GF-D8 (cell line): ENCODE data around the gene SEMA3F.

Experiments used
- DNase-seq: peaks from one replicate; lab custom pipeline; 2025; lab: John Stamatoyannopoulos, UW

Gene SEMA3F

DNA sequence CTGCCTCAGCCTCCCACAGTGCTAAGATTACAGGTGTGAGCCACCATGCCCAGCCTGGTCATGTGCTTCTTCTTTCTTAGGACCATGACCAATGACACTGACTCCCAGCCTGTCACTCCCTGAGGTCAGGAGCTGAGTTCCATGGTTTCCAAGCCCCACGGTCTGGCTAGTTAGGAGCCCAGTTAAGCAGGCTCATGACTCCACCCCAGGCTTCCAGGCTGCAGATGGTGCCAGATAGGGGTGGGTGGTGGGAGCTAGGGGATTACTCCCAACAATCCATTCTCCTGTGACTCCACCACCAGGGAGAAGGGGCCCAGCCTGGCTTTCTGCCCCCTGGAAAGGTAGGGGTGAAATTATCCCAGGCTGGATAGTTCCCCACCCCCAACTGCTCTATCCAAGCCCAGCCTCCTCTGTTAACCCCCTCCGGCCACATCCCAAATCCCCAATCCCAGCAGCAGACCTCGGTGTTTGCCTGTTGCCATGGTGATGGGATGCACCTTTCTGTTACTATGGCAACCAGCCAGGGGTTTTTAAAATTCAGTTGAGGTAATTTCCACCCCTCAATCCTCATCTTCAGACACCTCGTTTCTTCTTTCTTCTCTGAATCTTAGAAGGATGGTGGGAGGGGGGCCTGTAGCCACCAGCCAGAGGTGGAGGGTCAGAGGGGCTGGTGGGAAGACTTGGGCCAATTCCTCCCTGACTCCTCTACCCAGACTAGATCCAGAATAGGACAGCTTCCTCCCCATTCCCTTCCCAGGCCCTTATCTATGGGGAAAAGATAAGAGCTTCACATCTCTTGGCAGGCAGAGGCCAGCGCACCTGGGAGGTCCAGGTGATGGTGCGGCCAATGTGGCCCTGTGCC lies 22.5 kb upstream of the SEMA3F start:
- no peak for DNase-seq

DNA sequence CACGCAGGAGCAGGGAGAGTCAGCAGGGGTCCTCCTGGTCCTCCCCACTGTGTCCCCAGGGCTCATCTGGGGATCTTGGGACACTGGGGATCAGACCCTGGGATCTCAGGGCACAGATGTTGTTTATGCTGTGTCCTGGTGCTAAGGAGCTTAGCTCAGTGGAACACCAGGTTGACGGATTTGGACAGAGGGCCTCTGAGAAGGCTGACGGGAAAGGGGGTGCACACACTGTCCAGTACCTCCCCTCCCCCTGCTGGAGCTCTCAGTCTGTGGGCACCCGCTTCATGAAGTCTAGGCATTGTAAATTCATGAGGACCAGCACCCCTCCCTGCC lies 21.9 kb upstream of the SEMA3F start:
- DNase-seq: no peak

DNA sequence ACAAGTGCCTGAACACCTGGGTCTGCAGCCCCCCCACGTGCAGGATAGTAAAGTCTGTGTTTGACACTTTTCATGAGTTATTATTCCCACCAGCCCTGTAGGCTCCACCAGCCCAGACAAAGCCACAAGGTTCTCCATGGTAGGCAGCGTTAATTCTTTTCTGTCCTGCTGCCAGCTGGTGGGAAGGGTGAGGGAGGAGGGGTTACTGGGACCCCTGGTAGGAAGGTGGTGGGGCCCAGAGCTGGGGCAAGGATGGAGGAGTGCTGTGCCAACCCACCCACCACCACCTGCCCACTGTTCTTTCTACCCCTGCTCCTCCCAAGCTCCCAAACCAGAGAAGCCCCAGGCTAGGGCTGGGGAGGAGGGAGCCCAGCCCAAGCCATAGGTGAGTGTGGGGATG lies 20.8 kb upstream of the SEMA3F start:
- DNase-seq: no peak

DNA sequence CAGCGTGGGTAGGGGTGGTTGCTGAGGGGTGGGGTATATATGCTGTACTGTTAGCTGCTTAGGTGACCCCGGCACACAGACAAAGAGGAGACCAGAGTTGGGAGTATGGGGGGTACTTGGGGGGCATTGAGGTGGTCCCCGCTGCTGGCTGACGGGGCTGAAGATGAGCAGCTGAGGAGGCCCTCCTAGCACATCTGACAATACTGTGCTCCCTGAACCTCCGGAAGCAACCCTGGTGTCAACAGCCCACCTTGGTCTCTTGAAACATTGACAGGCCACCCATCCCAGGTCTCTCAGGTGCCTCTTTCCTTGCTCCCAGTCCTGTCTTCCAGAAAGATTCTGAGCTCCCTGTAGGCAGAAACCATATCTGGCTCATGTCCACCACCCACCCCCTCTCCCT lies 19.2 kb upstream of the SEMA3F start:
- no peak for DNase-seq

DNA sequence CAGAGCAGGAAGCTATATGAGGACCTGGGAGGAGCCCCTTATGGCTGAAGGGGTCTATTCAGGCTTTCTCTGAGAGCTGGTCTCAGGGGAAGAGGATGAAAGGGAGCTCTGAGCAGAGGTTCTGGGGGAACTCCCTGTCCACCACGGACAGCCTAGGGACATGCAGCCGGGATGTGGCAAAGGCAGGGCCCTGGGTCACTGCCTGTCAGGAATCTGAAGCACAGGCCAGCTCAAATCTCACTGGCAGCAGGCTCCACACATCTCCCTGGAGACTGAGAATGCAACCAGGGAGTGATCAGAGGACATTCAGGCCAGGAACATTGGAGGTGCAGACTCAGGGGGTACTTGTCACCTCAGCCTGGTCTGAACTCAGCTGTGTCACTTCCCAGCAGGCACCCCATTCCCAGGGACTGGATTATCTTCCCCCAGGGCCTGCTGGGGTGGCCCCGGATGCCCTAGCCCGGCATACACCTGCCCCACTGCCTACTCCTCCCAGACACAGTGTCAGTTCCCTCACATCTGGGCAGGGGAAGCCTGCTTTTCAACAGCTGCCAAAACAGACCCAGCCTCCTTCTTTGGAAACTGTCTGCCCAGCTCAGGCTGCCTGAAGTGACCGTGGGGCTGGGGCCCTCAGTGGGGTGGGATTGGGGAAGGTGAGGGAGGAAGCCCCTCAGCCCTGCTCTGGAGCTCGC lies 18.3 kb upstream of the SEMA3F start:
- DNase-seq: no peak

DNA sequence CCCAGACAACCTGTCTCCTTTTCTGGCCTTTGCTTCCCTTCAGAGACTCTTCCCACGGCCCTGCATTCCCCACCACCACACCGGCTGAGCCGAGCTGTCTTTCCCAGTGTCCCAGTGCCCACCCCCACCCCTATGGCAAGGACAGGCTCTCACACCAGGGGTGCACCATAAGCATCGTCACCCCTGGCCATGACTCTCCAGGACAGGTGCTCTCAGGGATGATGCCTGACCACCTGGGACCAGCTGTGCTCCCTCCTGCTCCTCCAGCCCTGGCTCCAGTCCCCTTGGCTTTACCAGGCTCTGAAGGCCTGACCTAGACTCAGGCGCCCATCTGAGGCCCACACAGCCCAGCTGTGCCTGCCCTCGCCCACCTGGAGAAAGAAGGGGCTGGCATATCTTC lies 17.6 kb upstream of the SEMA3F start:
- DNase-seq: no peak

DNA sequence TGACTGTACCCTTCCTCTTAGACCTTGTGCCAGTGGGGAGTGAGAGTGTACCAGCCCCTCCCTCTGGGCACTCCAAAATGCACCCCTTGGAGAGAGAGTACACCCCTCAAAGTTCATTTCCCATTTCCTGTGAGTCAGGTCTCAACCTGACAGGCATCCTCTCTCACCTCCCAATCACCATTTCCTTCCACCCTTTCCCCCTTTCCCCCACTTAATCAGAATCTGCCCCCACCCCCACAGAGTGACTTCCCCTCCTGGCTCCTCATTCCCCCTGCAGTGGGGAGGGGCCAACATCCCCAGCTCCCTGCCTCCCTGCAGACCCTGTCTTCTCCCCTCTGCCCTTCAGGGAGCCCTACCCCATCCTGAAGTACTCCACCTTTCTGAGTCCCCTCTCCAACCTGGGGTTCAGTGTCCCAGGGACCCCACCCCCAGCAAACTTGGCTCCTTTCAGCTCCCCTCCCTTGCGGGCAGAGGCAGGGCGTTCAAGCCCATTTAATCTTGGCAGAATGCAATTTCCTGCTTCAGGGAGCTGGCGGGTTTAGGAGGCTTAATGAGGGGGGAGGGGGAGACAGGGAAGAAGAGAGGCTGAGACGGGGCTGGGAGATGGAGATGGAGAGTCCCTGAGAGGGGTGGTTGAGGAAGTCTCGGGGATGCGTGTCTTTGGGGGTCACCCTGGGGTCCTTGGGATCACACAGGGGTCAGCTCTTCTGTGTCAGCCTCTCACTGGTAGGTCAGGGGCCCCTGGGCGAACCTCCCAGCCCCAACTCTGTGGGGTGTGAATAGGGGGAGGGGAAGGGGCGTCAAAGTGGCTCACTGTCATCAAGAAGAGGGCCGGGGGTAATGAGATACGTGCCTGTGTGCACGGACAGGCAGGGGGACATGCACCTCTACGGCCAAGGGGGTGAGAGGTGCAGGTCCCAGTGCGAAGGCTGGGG lies 16.6 kb upstream of the SEMA3F start:
- DNase-seq: no peak

DNA sequence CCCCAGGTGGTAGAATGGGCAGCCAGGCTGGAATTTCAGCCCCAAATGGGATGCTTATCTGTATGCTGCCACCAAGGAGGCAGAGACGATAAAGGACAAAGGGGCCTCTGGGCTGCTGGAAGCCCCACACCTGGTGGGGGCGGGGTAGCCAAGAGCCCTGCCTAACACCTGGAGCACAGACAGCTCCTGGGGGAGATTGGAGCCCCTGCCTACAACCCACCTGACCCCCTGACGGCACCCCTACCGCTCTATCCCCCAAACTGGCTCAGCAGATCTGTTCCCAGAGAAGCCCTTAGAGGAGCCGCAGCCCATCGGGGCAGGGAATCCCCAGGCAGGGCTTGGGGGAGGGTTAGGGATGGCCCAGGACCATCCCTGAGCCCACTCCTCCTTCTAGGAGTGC lies 15.8 kb upstream of the SEMA3F start:
- DNase-seq: no peak

DNA sequence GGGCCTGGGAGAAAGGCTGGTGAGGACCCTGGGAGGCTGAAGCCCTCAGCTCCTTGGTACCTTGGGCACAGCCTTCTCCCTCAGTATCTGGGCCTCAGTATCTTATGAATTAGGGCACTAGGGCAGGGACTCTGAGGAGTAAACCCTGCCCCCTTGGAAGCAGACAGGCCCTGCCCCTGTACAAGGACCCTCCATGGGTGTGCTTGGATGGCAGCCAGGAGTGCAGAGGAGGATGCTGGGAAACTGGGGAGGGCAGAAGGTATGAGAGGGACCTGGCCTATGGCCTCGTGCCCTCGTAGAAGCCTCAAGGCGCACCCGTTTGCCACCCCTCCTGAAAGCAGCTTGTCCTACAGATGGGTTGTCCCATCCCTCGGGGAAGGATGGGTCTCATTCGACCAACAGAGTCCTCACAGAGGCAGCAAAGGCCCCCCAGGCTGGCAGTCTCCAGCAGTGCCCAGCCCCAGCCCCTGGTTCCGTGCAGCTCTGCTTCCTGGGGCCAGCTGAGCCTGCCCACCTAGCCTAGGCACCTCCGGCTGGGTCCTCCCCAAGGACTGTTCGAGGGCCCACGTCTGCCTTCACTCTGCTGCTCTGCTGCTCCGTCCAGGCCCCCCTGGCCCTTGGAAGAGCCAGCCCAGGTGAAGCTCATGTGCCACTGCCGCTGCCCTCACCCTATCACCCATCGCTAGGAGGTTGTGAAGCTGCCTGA lies 15.3 kb upstream of the SEMA3F start:
- DNase-seq: no peak

DNA sequence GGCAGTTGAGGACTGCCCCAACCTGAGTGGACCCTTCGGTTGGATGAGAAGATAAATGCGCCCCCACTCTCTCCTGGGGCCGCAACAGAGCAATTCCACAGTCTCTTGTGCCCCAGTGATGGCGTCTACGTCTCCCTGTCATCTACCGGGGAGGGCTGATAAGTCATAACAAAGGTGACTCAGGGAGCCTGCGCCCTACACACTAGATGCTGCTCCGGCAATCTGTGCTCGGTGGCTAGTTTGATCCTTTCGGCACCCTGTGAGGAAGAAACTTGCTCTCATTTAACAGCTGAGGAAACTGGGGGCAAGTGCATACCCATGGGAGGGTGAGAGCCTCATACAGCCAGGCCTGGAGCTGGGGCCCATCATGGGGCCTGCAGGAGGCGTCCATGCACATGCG lies 14.1 kb upstream of the SEMA3F start:
- no peak for DNase-seq

DNA sequence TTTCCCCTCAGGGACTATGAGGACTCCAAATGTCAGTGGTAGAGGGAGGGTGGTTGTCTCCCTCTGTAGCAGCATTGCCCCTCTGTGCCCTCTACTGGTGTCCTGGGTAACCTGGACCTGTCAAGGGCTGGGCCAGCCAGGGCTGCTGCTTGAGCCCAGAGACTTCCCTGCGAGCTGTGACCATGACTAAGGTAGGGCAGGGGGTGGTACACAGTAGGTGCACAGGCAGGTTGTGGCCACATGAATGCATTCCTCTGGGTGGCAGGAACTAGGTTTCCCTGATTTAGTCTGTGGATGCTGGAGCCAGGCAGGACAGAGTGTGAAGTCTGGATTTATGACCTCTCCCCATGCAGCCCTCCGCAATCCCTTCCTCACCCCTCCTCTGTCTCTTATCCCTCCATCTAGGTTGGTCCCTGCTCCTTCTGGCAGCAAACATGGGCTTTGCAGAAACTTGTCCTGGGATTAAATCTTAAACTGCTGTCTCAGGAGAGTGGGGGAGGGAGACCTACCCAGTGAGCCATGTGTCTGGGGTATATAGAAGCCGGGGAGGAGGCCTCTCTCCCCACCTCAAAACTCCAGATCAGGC lies 8.7 kb upstream of the SEMA3F start:
- no peak for DNase-seq

DNA sequence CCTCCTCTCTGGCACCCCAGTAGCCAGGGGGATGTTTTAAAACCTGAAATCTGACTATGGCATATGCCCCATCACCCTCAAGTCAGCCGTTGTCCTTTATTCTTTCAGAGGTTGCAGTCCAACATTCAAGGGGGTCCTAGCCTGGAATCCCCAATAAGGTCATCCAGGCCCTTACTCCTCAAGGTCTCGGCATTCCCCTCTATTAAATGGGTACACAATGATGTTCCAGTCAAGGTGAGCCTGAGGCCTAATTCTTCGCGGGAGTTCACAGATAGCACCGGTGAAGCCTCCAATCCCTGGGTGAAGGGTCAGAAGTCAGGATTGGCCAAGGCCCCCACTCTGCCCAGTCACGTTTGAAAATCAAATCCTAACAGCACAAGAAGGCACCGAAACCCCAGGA lies 8.1 kb upstream of the SEMA3F start:
- no peak for DNase-seq

DNA sequence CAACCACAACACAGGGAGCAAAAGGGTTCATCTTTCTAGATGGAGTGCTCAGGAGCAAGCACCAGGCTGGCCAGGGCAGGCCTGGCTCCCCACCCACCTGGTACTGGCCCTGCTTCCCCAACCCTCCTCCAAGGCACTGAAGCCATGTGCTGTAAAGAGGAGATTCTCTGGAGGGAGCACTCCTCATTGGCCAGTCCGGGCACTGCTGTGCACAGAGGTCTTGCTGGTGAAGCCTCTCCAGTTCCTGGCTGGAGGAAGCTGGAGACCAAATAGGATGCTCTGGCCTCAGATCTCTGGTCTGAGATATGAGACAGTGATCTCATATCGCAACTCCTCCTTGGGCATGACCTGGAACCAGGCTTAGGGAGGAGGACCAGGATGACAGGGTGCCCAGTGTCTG lies 7.7 kb upstream of the SEMA3F start:
- no peak for DNase-seq

DNA sequence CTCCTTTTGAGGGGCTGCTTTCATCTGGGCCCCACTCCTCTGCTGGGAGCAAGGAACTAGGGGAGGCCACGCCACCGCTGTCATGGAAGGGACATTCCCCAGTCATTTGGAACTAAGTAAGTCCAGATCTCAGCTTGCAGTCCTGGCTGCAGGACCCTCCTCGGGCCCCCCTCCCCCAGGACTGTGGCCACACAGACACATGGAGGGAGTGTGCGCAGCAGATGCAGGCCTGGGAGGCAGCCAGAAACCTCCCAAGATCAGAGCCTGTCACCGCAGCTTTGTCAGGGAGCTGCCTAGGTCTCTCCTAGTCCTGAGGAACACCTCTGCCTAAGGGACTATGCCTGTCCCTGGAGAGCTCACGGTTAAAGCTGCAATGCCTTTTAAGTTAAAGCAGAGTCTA lies 7.3 kb upstream of the SEMA3F start:
- no peak for DNase-seq

DNA sequence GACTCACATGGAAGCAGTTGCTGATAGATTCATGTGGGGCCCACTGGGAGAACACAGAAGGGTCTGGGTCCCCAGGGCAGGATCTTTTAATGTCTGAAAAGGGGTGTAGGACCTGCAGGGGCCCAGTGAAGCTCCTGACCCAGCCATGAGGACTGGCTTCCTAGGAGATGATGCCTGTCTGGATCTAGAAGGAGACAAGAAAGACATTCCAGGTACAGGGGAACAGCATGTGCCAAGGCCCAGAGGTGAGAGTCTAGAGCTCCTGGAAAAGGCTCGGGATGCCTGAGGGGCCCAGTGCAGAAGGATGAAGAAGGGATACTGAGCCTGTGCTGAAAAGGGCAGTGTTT lies 4.7 kb upstream of the SEMA3F start:
- no peak for DNase-seq

DNA sequence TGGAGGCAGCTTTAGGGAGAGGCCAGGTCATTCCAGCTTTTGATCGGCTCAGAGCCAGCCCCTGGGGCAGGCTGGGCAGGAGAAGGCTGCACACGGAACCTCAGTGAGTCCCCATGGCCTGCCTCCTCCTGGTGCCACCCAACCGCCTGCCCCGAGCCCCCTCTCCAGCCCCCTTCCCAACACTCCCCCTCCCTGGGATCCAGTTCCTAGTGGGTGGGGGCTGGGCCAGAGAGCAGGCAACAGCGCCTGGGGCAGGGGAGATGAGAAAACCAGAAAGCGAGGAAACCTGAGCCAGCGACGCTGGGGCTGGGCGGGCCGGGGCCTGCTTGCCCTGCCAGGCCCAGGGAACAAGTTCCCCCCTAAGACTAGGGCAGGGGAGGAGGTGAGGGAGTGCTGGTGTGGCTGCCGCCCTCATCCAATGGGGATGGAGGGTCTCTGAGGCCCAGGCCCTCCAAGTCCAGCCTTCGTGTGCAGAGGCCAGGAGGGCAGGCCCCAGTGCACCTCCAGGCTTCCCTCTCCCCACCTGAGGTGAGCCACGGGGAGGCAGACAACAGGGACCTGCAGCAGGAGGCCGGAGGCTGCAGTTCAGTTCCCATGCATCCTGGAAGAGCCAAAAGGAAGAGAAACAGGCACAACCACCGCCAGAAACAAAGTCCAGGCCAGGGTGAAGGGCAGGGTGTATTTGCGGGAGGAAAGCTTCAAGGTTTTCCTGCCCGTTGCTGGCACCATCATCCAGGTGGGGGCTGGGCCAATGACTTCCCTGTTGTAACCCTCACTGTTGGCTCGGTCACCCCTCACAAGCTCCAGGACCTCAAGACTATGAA lies 4.0 kb upstream of the SEMA3F start:
- DNase-seq: no peak

DNA sequence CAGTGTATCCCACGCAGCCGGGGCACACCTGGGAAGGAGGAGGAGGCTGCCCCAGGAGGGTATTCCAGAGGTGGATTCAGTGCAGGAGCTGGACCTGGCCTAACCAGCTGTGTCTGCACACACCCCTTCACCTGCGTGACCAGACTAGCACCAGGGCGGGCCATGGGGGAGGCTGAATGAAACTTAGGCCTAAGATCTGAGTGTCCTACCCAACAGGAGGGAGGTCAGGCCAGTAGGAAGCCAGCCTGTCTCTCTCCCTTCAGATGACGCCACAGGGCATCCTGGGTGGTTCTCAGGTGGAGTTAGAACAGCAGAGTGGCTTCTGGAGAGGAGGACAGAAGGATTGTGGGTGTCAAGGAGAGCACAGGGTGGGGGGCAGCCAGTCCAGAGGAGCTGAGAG lies 3.4 kb upstream of the SEMA3F start:
- DNase-seq: no peak

DNA sequence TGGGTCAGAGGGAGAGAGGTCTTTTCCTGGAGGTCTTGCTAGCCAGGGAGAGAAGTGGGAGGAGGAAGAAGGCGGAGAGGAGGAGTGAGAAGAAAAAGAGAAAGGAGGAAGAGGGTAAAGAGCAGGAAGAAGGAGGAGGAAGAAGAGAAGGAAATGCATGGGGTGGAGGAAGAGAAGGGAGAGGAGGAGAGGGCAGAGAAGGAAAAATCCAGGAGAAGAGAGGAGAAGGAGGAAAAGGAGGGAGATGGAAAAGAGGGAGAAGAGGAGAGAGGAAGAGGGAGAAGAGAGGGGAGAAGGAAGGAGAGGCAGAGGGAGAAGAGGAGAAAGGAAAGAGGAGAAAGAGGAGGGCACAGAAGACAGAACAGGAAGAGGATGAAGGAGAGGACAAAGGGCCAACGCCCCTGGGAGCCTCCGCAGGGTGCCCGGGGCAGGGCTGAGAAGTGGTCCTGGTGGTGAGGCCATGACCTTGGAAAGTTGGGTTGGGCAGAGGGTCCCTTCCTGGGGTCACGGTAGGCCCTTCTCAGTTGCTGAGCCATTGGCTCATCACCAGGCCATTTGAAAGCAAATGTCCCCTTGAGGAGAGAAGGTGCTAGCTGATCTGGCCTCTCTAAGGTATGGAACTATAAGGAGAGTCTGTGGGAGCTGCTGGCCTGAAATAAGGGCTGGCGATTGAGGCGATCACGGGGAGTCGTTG lies 1.2 kb upstream of the SEMA3F start:
- no peak for DNase-seq

DNA sequence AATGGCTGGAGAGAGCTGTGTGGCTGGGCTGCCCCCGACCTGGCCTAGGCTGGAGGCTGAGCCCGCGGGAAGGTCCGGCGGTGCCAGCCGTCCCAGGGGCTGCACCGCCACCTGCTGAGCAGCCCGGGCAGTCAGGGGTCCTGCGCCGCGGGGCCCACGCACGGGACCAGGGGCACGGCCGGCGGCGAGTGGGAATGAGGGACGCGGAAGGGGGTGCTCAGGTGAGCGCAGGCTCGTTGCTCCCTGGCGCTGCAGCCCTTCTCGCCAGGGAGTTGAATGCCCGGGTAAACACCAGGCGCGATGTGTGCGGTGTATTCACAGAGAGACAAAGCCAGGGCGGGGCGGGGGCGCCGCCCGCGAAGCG lies 666 bp upstream of the SEMA3F start:
- DNase-seq: no peak

DNA sequence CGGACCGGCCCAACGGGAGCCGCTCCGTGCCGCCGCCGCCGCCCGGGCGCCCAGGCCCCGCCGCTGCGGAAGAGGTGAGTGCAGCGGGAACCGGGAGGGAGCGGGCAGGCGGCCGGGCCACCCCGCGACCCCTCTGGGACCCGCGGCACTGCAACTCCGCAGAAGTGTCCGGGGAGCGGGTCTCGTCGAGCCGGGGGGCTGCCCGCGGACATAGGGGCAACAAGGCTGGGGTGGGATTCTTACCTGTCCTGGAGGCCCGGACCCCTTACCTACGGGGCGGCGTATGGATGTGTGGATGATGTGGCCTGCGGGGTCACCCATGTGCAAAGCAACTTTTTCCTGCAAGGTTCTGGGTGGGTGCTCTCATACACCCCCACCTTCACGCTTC lies 361 bp downstream of the SEMA3F start:
- DNase-seq: no peak
